HCT116 (cell line): ENCODE measurements around the gene TBC1D14. TPM values are rescaled to one million over a fixed set of nuclear protein-coding genes. Genes with fewer than 3 reads are reported as not detected.

ENCODE experiments used
- ATAC-seq: fragments of 200-7000 bp; cut with Tn5 transposase; 2 replicates; pipeline ENCODE4 v1.9.1; 2020; ENCODE audit warnings: mild to moderate bottlenecking, moderate library complexity
- BruUV-seq: library from RNA; stranded (reverse); fragments of 400-500 nt; replicated peaks from 2 replicates; lab custom pipeline; 2021; lab: Mats Ljungman, UMichigan
- CTCF ChIA-PET: fragments of 300-600 bp; sonication (Branson Sonifier 250); formaldehyde crosslinking; loops from one replicate; lab custom pipeline; 2021; ENCODE audit warnings: antibody characterized with exemption; lab: Charles Lee
- POLR2A ChIA-PET: fragments of 300-600, 350-600 bp; sonication (Branson Sonifier 250); formaldehyde crosslinking; loops from one replicate; lab custom pipeline; 2021; ENCODE audit warnings: antibody characterized with exemption; lab: Charles Lee
- RAD21 ChIA-PET, 2 experiments: fragments of 300-600 bp; sonication (Branson Sonifier 250); formaldehyde crosslinking; loops; one replicate each; lab custom pipeline; 2023; ENCODE audit warnings: low total read pairs in 2 of 2; ENCODE audit not compliant: uncharacterized antibody in 2 of 2, unreplicated experiment in 2 of 2, low non-redundant PET in 1 of 2; lab: Charles Lee
- DNase-seq: peaks from one replicate; pipeline ENCODE4 v3.0.0-alpha.2; 2010; ENCODE audit warnings: low read depth, low spot score
- H2AFZ ChIP-seq: fragments of 200-600 bp; shearing (Covaris generic), sonication (generic); 2 replicates; pipeline ENCODE4 v1.6.1; 2017; ENCODE audit warnings: low read depth, mixed run types, mixed read lengths, antibody characterized with exemption, low read length; ENCODE audit not compliant: poor library complexity, severe bottlenecking
- H3K27ac ChIP-seq: 2 replicates; pipeline ENCODE4 v1.5.1; 2012; ENCODE audit warnings: low read depth, low read length
- H3K27me3 ChIP-seq: fragments of 200-600 bp; sonication (generic); 2 replicates; pipeline ENCODE4 v1.6.1; 2016; ENCODE audit warnings: mixed run types, low read length, mixed read lengths; ENCODE audit not compliant: insufficient read depth
- H3K36me3 ChIP-seq, 2 experiments: fragments of 200-500 bp in 1 of 2; fragments of 200-600 bp in 1 of 2; sonication (Bioruptor generic) in 1 of 2; sonication (generic) in 1 of 2; 2 replicates each; pipeline versions ENCODE4 v1.5.1 to v1.6.1; 2014 to 2016; ENCODE audit warnings: low read length in 2 of 2, inconsistent platforms in 1 of 2, mixed read lengths in 1 of 2, mixed run types in 1 of 2; ENCODE audit not compliant: insufficient read depth in 2 of 2, control insufficient read depth in 1 of 2
- H3K4me1 ChIP-seq, 2 experiments: fragments of 200-600 bp in 1 of 2; sonication (generic) in 1 of 2; 2 replicates each; pipeline versions ENCODE4 v1.5.1 to v1.6.1; 2012 to 2017; ENCODE audit warnings: low read length in 2 of 2, inconsistent platforms in 1 of 2, mild to moderate bottlenecking in 1 of 2, mixed read lengths in 1 of 2, mixed run types in 1 of 2, moderate library complexity in 1 of 2; ENCODE audit not compliant: insufficient read depth in 2 of 2, control insufficient read depth in 1 of 2
- H3K4me2 ChIP-seq: fragments of 200-600 bp; sonication (generic); 2 replicates; pipeline ENCODE4 v1.6.1; 2017; ENCODE audit warnings: mixed run types, low read length, mixed read lengths
- H3K4me3 ChIP-seq, 2 experiments: fragments of 200-600 bp in 1 of 2; sonication (generic) in 1 of 2; replicated peaks in 1 of 2; 2 replicates each; pipeline ENCODE4 v1.5.1; 2011 to 2016; ENCODE audit warnings: low read length in 2 of 2, control low read depth in 1 of 2, low read depth in 1 of 2, mild to moderate bottlenecking in 1 of 2, mixed read lengths in 1 of 2, mixed run types in 1 of 2
- H3K79me2 ChIP-seq: fragments of 200-600 bp; sonication (generic); 2 replicates; pipeline ENCODE4 v1.6.1; 2017; ENCODE audit warnings: mild to moderate bottlenecking, mixed run types, low read length, moderate library complexity, mixed read lengths; ENCODE audit not compliant: insufficient read depth
- H3K9ac ChIP-seq: fragments of 200-600 bp; sonication (generic); 2 replicates; pipeline ENCODE4 v1.6.1; 2016; ENCODE audit warnings: low read length, mixed read lengths
- H3K9me2 ChIP-seq: fragments of 200-600 bp; sonication (generic), shearing (Covaris generic); 2 replicates; pipeline ENCODE4 v1.6.1; 2017; ENCODE audit warnings: mixed run types, mild to moderate bottlenecking, moderate library complexity; ENCODE audit not compliant: insufficient read depth
- H3K9me3 ChIP-seq, 2 experiments: fragments of 200-500 bp in 1 of 2; fragments of 200-600 bp in 1 of 2; sonication (Bioruptor generic) in 1 of 2; sonication (generic) in 1 of 2; 2 replicates each; pipeline ENCODE4 v1.6.1; 2014 to 2017; ENCODE audit warnings: low read length in 2 of 2, mixed read lengths in 2 of 2, inconsistent platforms in 1 of 2, low read depth in 1 of 2, mild to moderate bottlenecking in 1 of 2, mixed run types in 1 of 2, moderate library complexity in 1 of 2; ENCODE audit not compliant: control insufficient read depth in 1 of 2, insufficient read depth in 1 of 2
- H4K20me1 ChIP-seq: fragments of 200-600 bp; sonication (generic), shearing (Covaris generic); 2 replicates; pipeline ENCODE4 v1.6.1; 2017; ENCODE audit warnings: mixed run types, mild to moderate bottlenecking, moderate library complexity; ENCODE audit not compliant: insufficient read depth
- ATF3 ChIP-seq: IDR thresholded peaks from 2 replicates; pipeline ENCODE4 v1.6.1; 2012
- EGR1 ChIP-seq: IDR thresholded peaks from 2 replicates; pipeline ENCODE4 v1.6.1; 2012; ENCODE audit warnings: low read depth
- ELF1 ChIP-seq: IDR thresholded peaks from 2 replicates; pipeline ENCODE4 v1.6.1; 2012; ENCODE audit warnings: low read depth, borderline replicate concordance
- EZH2 ChIP-seq: fragments of 200-600 bp; sonication (generic); IDR thresholded peaks from 2 replicates; pipeline ENCODE4 v1.6.1; 2017; ENCODE audit warnings: antibody characterized with exemption, mixed run types
- EZH2phosphoT487 ChIP-seq: fragments of 200-600 bp; IDR thresholded peaks from 2 replicates; pipeline ENCODE4 v1.6.1; 2018; ENCODE audit warnings: antibody characterized with exemption, borderline replicate concordance
- POLR2AphosphoS5 ChIP-seq: IDR thresholded peaks from 2 replicates; pipeline ENCODE4 v1.6.1; 2011; ENCODE audit warnings: mild to moderate bottlenecking, low read depth, low read length, moderate library complexity
- RAD21 ChIP-seq: IDR thresholded peaks from 2 replicates; pipeline ENCODE4 v1.6.1; 2012; ENCODE audit warnings: low read depth, mild to moderate bottlenecking
- SIN3A ChIP-seq: IDR thresholded peaks from 2 replicates; pipeline ENCODE4 v1.6.1; 2012; ENCODE audit warnings: low read depth
- SRF ChIP-seq: IDR thresholded peaks from 2 replicates; pipeline ENCODE4 v1.6.1; 2012; ENCODE audit warnings: low read depth
- YY1 ChIP-seq: IDR thresholded peaks from 2 replicates; pipeline ENCODE4 v1.6.1; 2011; ENCODE audit warnings: low read length, low read depth, moderate library complexity, mild to moderate bottlenecking; ENCODE audit not compliant: insufficient replicate concordance; ENCODE audit errors: extremely low read depth
- ZBTB33 ChIP-seq: IDR thresholded peaks from 2 replicates; pipeline ENCODE4 v1.6.1; 2011; ENCODE audit warnings: mild to moderate bottlenecking, low read length, moderate library complexity; ENCODE audit not compliant: insufficient replicate concordance; ENCODE audit errors: extremely low read depth
- ZFX ChIP-seq: fragments of 450-650 bp; IDR thresholded peaks from 2 replicates; pipeline ENCODE4 v1.6.1; 2017
- ZNF274 ChIP-seq: fragments of 200-500 bp; sonication (Bioruptor generic); IDR thresholded peaks from 2 replicates; pipeline ENCODE4 v1.6.1; 2014; ENCODE audit warnings: mild to moderate bottlenecking, low read depth, low read length, inconsistent platforms
- intact Hi-C: fragments of 100-400 bp; cut with micrococcal nuclease; formaldehyde crosslinking; loops from 2 replicates; pipeline ENCODE4 v1.10.0; 2022
- total RNA-seq: library from RNA; stranded (reverse); gene quantifications from one replicate; pipeline ENCODE4 v1.2.1, GENCODE V29; 2021; ENCODE audit not compliant: unreplicated experiment

Gene TBC1D14
- total RNA-seq, 1 experiment from 2014 or later: 62.9 TPM

GRCh38 chr4:7018281-7018680 is 108.7 kb downstream of the TBC1D14 start:
- Histone ChIP-seq H3K4me2 (no peak overlapping the region), H3K4me1 (peaks cover 0 to 37% of the 10 kb centered on the region in 2 experiments; a peak in 2 of 4 replicates), H3K4me3 (no peak overlapping the region), H2AFZ (no peak overlapping the region), H3K27me3 (no peaks in the 10 kb centered on the region), H3K79me2 (no peaks in the 10 kb centered on the region; the same call in 1 of the 2 replicates), H3K36me3 (peaks cover 8 to 36% of the 10 kb centered on the region in 2 experiments; a peak in 3 of 4 replicates), H3K9me2 (no peaks in the 10 kb centered on the region), H3K27ac (no peak overlapping the region), H3K9ac (no peak overlapping the region), H3K9me3 (no peaks in the 10 kb centered on the region), H4K20me1 (no peaks in the 10 kb centered on the region)
- ChIA-PET CTCF (no interaction called here), POLR2A (no interaction called here), RAD21 (no interaction called here)
- BruUV-seq: no TSS peak
- TF ChIP-seq EGR1 (no peak), EZH2phosphoT487 (no peak), ELF1 (no peak), RAD21 (no peak), ZBTB33 (no peak), ATF3 (no peak), SIN3A (no peak), SRF (no peak), YY1 (no peak), ZNF274 (no peak), POLR2AphosphoS5 (no peak), ZFX (no peak), EZH2 (no peak)
- DNase-seq: no peak
- ATAC-seq: no peak
- intact Hi-C loops: no loop called here
